Cerebellar nuclear complex (tissue), 1 donor: ENCODE measurements around the gene IRGQ.

Experiments used
- DNase-seq, 2 experiments: peaks; one replicate each; lab custom pipeline; 2025; lab: John Stamatoyannopoulos, UW

Gene IRGQ

DNA sequence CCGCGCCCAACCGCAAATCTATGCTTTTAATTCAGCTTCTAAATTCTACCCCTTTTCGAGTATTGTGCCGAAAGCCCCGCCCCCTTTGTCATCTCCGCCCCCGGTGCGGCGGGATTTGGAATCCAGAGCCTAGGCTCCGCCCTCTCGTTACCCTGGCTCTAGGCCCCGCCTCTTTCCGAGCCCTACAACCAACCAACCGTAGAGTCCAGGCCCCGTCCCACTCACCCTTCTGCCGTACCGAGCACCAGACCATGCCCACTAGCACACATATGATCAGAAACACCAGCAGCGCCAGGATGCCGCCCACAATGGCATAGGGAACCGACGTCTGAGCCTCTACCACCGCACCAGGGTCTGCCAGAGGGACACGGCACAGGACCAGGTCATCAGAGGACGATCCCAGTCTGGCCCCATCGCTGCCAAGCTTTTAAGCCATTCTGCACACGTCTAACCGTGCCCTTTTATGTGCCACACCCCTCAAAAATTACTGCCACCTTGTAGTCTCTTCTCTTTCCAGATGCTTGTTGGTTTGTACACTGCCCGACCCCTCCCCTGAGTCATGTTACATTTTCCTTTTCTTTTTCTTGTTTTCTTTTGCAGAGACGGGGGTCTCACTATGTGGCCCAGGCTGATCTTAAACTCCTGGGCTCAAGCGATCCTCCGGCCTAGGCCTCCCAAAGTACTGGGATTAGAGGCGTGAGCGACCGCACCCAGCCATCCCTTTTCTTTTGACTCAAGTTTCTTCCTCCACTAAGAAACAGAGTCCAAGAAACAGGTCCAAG lies 28.1 kb upstream of the IRGQ start:
- no peak for DNase-seq

DNA sequence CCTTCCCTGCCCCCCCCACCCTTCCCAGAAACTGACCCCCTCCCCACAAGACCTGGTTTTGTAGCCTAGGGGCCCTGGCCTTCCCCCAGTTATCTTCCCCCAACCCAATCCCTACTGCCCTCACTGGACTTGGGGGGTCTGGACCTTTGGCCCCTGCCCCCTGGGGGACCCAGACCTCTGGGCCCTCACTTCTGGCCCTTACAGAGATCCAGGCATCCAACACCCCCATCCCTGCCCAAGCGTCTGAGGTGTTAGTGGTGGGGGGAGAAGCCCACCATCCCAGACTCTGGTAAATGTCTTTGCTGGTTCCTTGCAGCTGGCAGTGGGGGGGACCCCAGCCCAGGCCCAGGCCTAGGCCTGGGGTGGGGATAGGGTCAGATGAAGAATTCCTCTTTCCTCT lies 27.0 kb upstream of the IRGQ start:
- DNase-seq: no peak

DNA sequence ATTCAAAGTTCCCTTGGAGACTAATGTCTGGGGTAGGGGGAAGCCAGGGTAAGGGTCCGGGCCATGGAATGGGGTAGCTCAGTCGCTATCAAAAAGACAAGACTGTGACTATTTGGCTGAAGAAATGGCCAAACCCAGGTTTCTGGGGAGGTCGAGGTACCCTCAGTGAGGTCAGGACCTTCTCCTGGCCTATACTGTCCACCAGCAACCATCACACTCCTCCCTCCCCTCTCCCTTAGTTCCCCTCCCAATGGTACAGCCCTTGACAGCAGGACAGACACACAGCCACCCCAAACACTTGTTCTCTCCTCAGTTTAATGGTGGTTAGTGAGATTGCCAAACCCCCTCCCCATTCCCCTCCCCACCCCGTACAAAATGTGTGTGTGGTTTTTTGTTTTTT lies 26.1 kb upstream of the IRGQ start:
- no peak for DNase-seq

DNA sequence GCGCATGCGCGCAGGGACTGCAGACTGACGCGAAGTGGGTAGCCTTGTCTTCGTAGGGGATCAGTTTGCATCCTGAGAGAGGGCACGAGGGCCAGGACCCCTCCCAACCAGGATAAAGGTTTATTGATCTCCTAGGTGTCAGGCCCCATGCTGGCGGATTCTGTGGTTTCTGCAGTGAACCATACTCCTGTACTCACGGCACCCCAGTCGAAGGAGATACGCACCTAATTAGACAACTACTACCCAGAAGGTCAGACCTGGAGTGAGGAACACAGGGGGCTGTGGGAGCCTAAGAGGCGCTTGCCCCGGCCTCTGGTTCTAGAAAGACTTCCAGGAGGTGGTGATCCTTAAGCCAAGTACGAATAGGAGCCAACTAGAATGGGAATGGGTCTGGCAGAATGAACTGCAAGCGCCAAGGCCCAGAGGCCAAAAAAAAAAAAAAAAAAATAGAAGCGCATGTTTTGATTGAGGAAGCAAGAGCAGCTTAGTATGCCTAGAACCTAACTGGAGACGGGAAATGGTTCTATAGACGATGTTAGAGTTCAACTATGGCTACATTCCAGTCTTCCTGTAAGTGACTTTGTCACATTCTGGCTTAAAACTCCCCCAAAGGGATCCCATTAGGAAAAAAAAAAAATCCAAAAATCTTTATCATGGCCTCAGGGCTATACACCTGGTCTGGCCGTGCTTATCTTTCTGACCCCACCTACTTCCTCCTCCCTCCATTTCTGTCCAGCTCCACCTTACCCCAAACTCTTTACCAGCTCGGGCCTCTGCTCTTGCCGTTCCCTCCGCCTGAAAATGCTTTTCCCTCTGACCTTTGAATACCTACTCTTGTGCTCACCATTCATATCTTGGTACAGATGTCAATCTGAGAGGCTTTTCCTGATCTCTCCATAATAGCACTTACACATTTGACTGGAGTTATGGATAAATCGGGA lies 24.4 kb upstream of the IRGQ start:
- no peak for DNase-seq

DNA sequence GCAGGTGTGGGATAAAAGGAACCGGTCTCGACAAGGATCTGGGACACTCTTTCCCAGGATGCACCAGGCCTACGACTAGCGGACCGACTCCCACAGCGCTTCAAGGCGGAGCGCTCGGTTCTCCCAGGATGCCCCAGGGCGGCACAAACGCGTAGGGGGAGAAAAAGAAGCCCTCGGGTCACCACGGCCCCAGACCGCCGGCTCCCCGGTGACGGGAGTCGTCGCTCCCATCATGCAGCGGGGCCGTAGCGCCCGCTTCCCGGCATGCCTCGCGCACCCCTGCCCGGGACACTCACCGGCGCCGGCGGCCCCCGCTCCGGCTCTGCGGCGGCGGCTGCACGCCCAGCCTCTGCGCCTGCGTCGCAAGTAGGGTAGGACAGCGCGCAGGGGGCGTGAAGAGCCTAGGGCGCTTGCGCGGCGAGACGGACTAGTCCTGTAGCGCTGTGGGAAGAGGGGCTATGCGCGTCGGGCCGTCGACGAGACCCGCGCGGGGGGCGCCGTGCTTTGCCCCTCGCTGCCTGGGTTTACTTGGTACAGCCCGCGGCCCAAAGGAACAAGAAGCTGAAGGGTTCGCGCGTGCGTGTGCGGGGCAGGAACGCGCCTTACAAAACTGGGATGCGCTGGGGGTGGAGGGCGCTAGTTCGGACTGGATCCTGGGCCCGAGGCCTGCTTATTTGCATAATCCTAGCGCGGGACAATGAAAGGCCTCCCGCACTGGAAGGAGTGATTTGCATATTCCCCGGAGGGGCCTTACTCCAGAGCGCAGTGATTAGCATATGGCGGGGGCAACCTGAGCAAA lies 23.5 kb upstream of the IRGQ start, which contains the start of gene ZNF428:
Gene ZNF428, minus strand, starts transcription at position 368 of the 799 bp plus-strand sequence. CDS start 5,325 bp downstream, outside the sequence.
- DNase-seq: peak; percentile 46 to 74

DNA sequence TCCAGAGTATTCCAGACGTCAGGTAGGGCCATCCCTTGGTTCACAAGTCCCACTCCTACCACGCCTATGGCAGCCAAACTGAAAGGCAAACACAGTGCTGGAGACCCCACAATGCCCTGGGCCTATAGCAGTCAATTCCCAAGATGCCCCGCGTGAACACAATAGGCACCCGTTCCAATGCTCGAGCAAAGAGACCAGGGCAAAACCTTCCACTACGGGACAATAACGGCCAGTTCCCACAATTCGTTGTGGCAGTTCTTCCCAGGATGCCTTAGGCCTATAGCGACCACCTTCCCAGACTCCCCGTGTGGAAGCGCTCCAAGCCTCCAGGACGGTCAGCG lies 23.0 kb upstream of the IRGQ start:
- DNase-seq: peak in 1 of 2 experiments; percentile 50

DNA sequence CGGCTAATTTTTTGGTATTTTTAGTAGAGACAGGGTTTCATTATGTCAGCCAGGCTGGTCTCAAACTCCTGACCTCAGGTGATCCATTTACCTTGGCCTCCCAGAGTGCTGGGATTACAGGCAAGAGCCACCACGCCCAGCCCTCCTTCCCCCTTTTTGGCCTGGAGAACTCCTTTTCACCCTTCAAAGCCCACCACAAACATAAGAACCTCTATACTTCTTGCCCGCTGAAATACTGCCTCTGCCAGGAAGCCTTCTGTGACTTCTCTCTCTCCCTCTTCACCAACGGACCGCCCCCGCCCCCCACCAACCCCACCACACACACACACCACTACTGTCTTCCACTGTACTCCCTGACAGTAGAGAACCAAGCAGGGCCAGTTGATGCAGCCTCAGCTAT lies 21.0 kb upstream of the IRGQ start:
- no peak for DNase-seq

DNA sequence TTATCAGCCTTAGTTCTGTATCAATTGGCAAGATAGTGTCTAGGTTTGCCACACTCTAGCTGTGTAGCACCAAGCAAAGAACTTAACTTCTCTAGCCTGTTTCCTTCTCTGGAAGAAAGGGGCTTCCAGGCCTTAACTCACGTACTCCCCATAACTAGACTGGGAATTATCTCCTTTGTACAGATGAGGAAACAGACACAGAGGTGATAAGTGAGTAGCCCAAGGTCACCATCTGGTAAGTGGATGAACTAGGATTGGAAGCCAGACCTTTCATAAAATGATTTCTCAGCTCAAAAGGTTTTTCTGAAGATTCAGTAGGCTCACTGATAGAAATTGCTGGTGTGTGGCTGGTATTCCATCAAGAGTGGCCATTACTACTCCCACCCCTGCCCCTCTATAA lies 20.4 kb upstream of the IRGQ start:
- DNase-seq: no peak

DNA sequence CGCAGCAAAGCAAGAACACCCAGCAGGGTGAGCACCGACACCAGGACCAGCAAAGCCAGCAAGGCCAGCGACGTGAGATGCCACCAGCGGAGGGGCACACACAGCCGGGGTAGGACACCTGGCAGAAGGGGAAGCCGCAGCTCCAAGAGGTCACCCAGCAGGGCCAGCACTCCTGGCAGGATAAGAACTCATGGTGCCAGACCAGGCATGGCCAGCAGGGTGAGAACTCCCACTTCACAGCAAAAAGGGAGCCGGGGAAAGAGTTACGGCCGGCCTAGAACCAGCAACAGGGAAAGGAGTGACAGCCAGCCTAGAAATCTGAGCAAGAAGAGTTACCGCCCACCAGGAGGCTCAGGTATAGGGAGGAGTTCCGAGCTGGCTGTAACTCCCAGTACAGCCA lies 16.4 kb upstream of the IRGQ start:
- DNase-seq: no peak

DNA sequence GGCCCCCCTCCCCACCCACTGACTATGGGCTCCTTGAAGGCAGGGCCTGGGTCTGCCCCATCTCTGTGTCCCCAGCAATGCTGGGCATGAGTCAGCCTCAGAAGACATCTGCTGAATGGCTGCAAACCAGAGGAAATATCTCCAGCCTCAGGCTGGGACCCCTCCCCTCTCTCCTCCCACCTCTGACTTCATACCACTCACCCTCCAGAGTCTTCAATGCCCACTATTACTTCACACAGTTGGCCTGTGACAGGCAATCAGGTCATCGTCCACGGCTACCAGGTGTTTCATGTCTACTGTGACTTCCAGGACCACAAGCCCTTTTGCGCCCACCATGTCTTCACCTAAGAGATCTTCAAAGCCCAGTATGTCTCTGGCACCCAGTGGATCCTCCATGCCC lies 15.9 kb upstream of the IRGQ start, which contains the start of gene SRRM5:
Gene SRRM5, plus strand, starts transcription at position 301 of the 400 bp plus-strand sequence. Its CDS starts 34 bp downstream, at position 335.
- DNase-seq: no peak

DNA sequence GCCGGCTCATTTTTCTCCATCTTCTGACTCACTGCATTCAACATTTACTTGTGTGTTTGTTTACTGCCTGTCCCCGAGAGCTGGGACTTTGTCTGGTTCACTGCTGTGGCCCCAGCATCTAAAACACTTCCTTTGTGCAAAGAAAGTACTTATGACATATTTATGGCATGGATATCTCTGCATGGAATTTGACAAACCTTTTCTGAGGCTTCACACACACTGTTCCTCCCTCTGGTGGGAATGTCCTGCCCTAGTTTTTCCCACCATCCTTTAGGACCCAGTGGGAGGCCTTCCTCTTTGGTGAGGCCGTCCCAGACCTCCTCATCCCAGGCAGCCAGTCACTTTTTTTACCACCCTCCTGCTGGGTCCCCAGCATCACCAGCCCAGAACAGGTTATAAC lies 14.6 kb upstream of the IRGQ start:
- no peak for DNase-seq

DNA sequence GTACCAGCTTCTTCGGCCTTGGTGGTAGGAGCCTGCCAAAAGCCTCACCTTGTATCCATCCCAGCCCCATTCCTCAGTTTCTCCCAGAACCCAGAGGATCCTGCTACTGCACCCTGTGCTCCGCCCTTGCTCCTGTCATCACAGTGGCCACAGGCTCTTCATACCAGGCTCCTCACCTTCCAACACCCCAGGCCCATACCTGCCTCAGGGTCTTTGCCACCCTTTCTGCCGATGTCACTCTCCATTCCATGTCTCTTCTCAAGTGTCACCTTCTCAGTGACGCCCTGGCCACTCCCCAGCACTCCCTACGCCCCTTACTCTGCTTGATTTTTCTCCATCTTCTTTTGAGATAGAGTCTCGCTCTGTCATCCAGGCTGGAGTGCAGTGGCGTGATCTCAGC lies 13.9 kb upstream of the IRGQ start:
- DNase-seq: no peak

DNA sequence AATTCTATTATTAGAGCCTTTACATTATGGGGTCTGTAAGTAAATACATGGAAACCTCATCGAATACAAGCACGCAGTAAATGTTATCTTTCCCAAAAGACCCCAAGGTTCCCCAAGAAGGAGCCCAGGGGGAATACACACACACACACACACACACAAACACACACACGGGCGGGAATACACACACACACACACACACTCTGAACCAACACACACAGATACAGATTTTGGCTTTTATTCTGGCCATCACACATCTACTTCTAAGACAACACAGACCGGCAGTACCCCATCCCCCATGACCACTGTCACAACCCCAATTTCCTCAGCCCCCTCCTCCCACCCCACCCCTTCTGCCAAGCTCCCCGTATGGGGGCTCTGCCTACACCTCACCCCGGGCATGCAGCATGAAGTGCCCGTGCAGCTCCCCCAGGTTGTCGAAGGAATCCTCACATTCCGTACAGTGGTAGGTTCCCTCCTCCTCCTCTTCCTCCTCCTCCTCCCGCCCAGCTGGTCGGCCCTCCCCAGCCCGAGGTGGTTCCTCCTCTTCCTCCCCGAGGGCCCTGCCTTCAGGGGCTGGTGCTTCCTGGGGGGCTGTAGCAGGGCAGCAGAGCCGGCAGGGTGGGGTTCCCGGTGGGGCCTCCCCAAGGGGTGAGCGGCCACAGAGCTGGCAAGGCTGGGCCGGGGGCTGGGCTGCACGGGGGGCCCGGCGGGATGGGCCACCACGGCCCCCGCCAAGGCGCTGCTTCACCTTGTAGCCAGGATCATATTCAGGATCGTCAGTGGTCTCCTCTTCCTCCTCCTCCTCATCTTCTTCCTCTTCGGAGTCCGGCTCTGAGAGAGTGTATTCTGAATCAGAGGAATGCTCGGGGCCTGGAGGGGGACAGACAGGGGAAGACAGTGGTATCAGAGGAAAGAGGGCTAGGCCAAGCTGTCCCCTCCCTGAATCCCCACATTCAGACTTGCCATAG lies 11.6 kb upstream of the IRGQ start:
- no peak for DNase-seq

DNA sequence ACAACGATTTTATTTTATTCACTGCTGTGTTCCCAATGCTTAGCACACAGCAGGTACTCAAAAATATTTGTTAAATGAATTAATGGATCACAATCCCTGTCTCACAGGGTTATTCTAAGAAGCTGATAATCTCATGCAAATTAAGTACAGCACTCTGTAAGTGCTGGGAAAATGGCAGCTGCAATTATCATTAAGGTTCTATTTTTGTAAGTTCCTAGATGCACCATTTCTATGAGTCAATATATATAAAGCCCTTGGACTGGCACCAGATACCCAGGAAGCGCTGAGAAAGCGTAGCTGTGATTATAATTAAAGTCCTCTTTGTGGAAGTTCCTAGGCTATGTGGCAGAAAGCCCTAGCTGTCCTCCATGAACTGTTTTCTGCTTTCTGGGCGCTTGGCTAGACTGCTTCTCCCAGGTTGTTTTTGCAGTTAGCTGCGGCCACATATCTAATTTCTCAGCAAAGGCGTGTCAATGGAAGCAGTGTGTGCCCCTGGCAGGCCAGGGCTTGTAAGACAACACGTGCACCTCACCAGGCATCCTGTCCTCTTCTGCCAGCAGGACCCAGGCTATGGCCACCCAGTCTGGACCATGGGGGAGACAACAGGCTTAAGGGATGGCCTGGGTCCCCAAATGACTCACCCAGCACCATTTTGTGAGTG lies 10.8 kb upstream of the IRGQ start:
- no peak for DNase-seq

DNA sequence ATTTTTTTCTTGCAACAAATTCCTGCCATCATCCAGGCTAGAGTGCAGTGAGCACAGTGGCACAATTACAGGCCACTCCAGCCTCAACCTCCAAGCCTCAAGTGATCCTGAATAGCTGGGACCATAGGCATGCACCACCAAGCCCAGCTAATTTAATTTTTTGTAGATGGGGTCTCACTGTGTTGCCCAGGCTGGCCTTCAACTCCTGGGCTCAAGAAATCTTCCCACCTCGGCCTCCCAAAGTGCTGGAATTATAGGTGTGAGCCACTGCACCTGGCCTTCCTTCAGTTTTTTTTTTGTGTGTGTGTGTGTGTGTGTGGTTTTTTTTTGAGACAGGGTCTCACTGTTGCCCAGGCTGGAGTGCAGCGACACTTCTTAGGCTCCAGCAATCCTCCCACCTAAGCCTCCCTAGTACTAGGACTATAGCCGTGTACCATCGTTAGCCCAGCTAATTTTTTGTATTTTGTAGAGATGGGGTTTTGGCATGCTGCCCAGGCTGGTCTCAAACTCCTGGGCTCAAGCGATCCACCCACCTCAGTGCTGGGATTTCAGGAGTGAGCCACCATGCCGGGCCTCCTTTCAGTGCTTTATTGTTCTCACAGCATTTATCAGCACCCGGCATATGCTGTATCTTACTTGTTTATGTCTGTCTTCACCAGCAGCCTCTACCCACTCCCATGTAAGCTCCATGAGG lies 10.1 kb upstream of the IRGQ start:
- no peak for DNase-seq

DNA sequence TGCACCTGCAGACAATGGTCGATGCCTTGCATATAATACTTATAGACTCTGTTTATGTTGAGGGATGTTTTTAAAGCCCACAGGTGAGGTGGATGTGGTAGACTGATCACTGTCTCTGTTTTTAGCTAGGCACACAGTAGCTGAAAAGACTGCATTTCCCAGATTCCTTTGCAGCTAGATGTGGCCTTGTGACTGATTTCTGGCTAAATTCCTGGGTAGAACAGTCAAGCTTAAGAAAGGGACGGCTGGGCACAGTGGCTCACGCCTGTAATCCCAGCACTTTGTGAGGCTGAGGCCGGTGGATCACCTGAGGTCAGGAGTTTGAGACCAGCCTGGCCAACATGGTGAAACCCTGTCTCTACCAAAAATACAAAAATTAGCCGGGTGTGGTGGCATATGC lies 4.4 kb upstream of the IRGQ start:
- peak in 1 of 2 experiments; percentile 17 for DNase-seq

DNA sequence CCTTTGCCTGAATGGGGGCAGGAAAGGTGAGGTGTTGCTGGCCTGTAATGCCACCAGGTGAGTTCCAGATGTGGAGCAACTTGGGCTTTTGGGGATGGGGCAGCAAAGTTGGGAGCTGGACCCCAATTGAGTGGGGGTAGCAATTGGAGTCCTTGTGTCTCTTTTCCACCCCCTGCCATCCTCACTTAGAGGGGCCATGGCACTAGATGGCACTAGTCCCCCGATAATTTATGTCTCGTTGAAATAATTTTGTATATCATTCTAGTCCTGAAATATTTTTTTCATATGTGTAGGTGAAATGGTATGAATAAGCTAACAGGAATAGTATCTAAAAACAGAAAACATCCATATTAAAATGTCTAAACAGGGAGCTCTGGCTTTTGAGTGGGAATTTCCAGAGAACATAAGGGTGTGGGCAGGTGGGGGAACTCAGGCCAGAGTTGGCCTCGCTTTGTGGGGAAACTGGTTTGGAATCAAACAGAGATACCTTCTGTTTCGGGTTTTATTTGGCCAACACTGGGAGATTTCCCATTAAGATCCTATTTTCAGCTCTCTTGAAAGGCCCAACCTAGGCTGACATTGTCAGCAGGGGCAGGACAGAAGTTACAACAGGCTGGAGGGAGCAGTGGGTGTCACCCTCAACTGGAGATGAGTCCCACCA lies 3.8 kb upstream of the IRGQ start:
- peak in 1 of 2 experiments; percentile 17 for DNase-seq

DNA sequence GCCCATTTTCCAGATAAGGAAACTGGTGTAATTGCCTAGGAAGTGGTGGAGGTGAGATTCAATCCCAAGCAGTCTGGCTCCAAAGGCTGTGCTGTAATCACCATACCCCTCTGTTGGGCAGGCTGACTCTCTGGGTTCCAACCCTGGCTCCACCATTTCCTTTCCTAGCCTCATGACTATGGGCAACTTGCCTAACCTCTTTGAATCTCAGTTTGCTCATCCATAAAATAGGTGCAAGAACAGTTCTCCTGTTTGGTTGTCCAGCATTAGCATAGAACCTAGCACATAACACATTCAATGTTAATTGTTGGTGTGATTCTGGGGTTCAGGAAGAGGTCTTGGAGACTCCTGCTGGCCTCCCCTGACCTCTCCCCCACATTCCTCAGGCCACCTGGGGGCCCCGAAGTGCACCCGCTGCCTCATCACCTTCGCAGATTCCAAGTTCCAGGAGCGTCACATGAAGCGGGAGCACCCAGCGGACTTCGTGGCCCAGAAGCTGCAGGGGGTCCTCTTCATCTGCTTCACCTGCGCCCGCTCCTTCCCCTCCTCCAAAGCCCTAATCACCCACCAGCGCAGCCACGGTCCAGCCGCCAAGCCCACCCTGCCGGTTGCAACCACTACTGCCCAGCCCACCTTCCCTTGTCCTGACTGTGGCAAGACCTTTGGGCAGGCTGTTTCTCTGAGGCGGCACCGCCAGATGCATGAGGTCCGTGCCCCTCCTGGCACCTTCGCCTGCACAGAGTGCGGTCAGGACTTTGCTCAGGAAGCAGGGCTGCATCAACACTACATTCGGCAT lies 2.7 kb upstream of the IRGQ start:
- no peak for DNase-seq
